ENCODE results near the gene LCORL.

GRCh38 chr4:17912011-17912410 is 109.5 kb downstream of the LCORL start:
- TF ChIP-seq CTCF (IDR thresholded peaks at IDR 0.05) (no peak), POLR2A (IDR thresholded peaks at IDR 0.05) (no peak)

All from body of pancreas (tissue), 4 donors.